C4-2B (cell line): ENCODE results near the gene PARVB.

Source experiments
- H3K27ac ChIP-seq: fragments of 450-650 bp; 2 replicates; pipeline ENCODE4 v1.5.1; 2017
- CTCF ChIP-seq: fragments of 450-650 bp; conservative IDR thresholded peaks from 2 replicates; pipeline ENCODE4 v1.5.1; 2017; ENCODE audit warnings: mild to moderate bottlenecking
- ZFX ChIP-seq: fragments of 450-650 bp; IDR thresholded peaks from 2 replicates; pipeline ENCODE4 v1.6.1; 2017

The PARVB gene

DNA sequence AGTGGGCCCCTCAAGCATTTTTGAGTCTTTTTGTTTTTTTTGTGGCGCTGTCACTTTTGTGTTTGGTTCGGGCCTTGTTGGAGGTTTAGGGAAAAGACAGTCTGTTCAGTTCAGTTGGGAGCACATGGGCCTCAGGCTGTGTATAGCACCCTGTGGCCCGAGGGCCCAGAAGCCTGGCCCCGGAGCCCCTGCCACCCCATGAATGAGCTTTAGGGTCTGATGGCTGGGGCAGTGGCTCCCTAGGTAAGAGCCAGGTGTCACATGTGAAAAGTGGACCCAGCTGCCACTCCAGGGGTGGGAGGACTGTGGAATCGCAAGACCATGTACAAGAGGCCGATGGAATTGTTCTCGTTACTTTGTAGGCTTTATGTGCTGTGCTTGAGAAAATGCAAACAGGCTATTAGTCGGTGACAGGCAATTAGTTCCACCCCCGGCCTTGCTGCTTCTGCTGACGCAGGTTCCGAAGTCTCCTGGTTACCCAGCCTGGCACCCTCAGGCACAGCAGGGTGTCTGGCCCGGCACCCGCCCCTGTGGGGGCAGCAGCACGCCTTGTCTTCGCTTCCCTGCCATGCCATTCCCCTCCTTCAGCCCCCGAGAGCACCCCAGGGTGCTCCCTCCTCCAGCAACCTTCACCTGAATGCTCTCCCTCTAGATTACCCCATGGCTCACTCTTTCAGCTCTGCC is 118.5 kb downstream of the PARVB start:
- no peak for TF ChIP-seq CTCF
- no peak for TF ChIP-seq ZFX
- no peak overlapping the region for H3K27ac ChIP-seq

GRCh38 chr22:44143105-44143474 is 119.0 kb downstream of the PARVB start:
- TF ChIP-seq CTCF = no peak
- H3K27ac ChIP-seq = no peak overlapping the region

- no peak for TF ChIP-seq CTCF
- H3K27ac ChIP-seq = no peak overlapping the region
These were observed 119.5 kb downstream of the PARVB start for GRCh38 chr22:44143579-44143978.

DNA sequence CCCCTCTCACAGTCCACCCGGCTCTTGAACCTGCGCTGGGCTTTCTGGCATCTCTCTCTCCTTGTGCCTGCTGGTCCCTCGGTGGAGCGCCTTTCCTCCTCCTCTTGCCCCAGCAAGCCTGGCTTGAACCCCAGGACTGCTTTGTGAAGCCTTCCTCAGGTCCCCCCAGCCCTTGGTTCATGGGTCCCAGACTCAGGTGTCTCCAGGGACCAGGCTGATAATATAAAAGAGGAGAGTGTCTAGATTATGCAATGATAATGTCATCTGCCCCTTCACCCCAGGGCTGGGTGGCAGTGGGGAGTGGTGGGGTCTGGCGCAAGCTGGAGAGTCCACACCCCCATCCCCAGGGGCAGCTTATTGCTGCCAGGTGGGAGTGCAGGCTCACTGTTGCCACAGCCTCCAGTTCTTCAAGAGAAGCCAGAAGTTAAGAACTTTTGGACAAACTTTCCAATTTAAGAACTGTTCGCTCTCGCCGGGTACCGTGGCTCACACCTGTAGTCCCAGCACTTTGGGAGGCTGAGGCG is 120.0 kb downstream of the PARVB start:
- TF ChIP-seq CTCF = no peak
- no peak overlapping the region for H3K27ac ChIP-seq

DNA sequence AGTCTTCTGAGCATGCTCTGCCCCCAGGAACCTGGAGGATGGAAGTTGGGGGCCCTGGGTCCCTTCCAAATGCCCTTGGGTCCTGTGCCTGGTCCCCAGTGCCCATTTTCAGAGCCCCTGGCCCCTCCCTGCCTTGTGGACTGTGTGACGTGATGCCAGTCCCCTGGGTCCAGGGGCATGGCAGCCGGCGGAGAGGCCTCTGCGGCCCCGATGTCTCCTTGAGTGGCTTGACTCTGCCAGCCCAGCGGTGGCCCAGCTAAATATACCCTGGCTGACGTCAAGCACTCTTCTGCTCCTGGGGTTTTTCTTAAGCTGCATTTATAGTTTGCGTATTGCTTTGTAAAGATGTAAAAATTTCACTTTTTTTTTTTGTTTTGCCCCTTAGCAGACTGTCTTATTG is 121.4 kb downstream of the PARVB start:
- no peak for TF ChIP-seq CTCF
- no peak for TF ChIP-seq ZFX
- H3K27ac ChIP-seq = no peak overlapping the region

GRCh38 chr22:44146088-44146861 is 122.2 kb downstream of the PARVB start:
- no peak overlapping the region for H3K27ac ChIP-seq
- TF ChIP-seq CTCF (no peak), ZFX (no peak)

- no peak for TF ChIP-seq ZFX
- TF ChIP-seq CTCF = no peak
- H3K27ac ChIP-seq = no peak overlapping the region
These were observed 123.0 kb downstream of the PARVB start for GRCh38 chr22:44147008-44147645.
